PC-9 (cell line): ENCODE measurements around the gene PHC1.

Source experiments
- CTCF ChIP-seq: fragments of 200-600 bp; sonication (generic); conservative IDR thresholded peaks from 2 replicates; pipeline ENCODE4 v1.6.1; 2017; ENCODE audit warnings: mixed run types, antibody characterized with exemption, mild to moderate bottlenecking, moderate library complexity
- EZH2 ChIP-seq: fragments of 200-600 bp; sonication (generic); IDR thresholded peaks from 2 replicates; pipeline ENCODE4 v1.8.0; 2017; ENCODE audit warnings: antibody characterized with exemption, low read depth

GRCh38 chr12:8891976-8892375 lies 22.3 kb upstream of the PHC1 start:
- no peak for TF ChIP-seq CTCF
- no peak for TF ChIP-seq EZH2
